NCI-H2196 treated with DMSO at 0.1 percent for 48 hours (cell line): ENCODE data around the gene DISP3.

Source experiments
- DNase-seq: peaks from one replicate; lab custom pipeline; 2025; ENCODE audit not compliant: unreplicated experiment; lab: John Stamatoyannopoulos, UW

Gene DISP3

GRCh38 chr1:11527541-11528452 is 48.8 kb downstream of the DISP3 start:
- DNase-seq = no peak

GRCh38 chr1:11528611-11529261 is 49.8 kb downstream of the DISP3 start:
- no peak for DNase-seq

DNA sequence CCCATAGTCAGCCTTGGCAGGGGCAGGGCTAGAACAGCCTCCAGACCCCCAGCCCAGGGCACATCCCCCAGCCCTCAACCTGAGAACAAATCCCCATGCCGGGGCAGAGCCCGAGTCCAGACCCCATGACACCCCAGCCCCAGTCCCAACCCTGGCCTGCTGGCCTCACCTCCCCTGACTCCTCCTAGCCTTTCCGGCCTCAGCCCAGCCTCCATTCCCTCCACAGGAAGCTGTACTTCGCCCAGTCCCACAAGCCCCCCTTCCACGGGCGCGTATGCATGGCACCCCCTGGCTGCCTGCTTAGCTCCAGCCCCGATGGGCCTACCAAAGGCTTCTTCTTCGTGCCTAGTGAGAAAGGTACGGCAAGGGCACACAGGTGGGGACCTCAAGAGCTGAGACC is 50.4 kb downstream of the DISP3 start:
- DNase-seq = no peak

- DNase-seq = no peak
Measured at GRCh38 chr1:11529763-11530730, 51.1 kb downstream of the DISP3 start.

GRCh38 chr1:11530731-11531311 is 51.9 kb downstream of the DISP3 start:
- DNase-seq = no peak

DNA sequence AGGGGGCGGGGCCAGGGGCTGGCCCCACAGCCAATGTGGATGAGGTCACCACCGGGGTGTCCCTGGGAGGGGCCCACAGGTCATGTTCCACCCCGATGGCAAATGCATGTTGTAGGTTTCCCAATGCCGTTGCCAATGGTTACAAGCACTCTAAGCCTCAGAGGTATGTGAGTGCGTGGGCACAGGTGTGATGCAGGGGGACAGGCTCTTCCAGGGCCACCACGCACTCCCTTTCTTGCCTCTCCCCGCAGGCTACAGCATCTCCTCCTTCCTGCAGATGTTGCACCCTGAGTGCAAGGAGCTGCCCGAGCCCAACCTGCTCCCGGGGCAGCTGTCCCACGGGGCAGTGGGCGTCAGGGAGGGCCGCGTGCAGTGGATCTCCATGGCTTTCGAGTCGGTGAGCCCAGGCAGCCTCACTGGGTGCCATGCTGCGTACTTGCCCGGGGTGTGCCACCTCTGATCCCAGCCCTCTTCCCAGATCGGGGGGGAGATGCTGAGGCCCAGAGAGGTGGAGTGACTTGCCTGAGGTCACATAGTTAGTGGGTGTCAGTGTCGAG is 52.4 kb downstream of the DISP3 start:
- DNase-seq = no peak

DNA sequence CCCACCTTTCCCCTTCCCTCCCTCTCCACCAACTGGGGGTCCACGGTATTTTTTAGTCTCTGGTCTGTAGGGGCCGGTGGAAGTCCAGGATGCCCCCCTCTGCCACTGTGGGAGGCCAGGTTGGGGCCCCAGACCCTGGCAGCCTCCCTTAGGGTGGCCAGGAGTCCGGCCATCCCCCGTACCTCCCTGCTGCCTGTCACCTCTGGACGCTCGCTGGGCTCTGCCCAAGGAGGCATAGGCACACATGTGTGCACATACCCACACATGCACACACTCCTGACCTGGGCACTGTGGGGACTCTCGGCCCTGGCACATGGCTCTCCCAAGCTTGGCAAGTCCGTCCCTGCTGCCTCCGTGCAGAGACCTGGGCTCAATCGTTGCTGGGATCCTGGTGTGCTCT is 53.0 kb downstream of the DISP3 start:
- DNase-seq = no peak

- no peak for DNase-seq
Measured at GRCh38 chr1:11533790-11534787, 55.1 kb downstream of the DISP3 start.

- no peak for DNase-seq
Measured at GRCh38 chr1:11534846-11535245, 55.9 kb downstream of the DISP3 start.

DNA sequence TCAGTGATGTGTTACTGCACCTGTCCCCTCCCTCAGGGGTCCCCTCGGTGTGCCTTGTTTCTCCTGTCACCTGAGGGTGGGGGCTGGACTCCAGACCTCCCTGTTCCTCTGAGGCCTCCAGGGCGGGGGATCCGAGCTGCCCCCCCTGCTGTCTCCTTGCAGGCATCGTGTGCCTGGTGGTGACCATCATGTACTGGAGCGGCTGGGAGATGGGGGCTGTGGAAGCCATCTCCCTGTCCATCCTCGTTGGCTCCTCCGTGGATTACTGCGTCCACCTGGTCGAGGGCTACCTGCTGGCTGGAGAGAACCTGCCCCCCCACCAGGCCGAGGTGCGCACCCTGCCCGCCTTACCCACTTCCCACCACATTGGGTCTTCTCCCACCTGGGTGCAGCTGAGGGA is 56.4 kb downstream of the DISP3 start:
- no peak for DNase-seq

- no peak for DNase-seq
Measured at GRCh38 chr1:11535761-11536572, 57.0 kb downstream of the DISP3 start.

- no peak for DNase-seq
Measured at GRCh38 chr1:11536573-11537379, 57.8 kb downstream of the DISP3 start.

- no peak for DNase-seq
Measured at GRCh38 chr1:11537380-11537764, 58.4 kb downstream of the DISP3 start.

- DNase-seq = no peak
Measured at GRCh38 chr1:11537854-11538591, 59.1 kb downstream of the DISP3 start.

GRCh38 chr1:11538886-11539285 is 59.9 kb downstream of the DISP3 start:
- no peak for DNase-seq

GRCh38 chr1:11539850-11540772 is 61.2 kb downstream of the DISP3 start:
- DNase-seq = no peak
